ENCODE results near the gene CPEB3. TPM values are rescaled to one million over a fixed set of nuclear protein-coding genes. Genes with fewer than 3 reads are reported as not detected.

Gene CPEB3
- total and polyA plus RNA-seq, 12 donors: 0.71 to 17.6 (median 13.3) TPM

DNA sequence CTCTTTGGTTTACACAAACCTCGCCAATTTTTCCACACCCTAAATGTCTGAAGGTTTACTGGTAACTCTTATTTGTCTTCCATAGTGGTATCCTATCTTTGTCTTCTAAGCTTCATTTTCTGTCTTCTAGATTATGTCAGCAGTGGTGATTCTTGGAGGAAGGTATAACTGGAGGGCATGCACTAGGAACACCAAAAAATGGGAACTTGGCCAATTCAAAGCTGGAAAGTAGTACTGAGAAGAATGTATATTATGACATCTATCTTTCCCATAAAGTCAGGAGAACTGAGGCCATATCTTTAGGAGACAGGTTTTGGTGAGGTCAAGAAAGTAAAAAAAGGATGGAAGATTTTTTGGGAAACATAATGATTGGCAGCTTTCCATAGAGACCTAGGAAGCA lies 113.3 kb downstream of the CPEB3 start:
- H3K4me1 ChIP-seq: peaks cover 0 to 32% (median 11%) of the 10 kb centered on the region in 9 donors
- peaks cover 0 to 39% (median 0%) of the 10 kb centered on the region in 9 donors for H3K36me3 ChIP-seq
- ATAC-seq (no peak), DNase-seq (no peak)
- H3K27me3 ChIP-seq: no peaks in the 10 kb centered on the region
- TF ChIP-seq, protein P1, sequence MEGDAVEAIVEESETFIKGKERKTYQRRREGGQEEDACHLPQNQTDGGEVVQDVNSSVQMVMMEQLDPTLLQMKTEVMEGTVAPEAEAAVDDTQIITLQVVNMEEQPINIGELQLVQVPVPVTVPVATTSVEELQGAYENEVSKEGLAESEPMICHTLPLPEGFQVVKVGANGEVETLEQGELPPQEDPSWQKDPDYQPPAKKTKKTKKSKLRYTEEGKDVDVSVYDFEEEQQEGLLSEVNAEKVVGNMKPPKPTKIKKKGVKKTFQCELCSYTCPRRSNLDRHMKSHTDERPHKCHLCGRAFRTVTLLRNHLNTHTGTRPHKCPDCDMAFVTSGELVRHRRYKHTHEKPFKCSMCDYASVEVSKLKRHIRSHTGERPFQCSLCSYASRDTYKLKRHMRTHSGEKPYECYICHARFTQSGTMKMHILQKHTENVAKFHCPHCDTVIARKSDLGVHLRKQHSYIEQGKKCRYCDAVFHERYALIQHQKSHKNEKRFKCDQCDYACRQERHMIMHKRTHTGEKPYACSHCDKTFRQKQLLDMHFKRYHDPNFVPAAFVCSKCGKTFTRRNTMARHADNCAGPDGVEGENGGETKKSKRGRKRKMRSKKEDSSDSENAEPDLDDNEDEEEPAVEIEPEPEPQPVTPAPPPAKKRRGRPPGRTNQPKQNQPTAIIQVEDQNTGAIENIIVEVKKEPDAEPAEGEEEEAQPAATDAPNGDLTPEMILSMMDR (IDR thresholded peaks at IDR 0.05): no peak
- intact Hi-C loops (cut with DNase I): no loop called here
- peaks cover 0 to 5% (median 0%) of the 10 kb centered on the region in 11 donors for H3K9me3 ChIP-seq
- WGBS, 2 donors: 91 to 97% methylated on average over 1 of the region's 1 CpG
- no peak overlapping the region for H3K27ac ChIP-seq
- no peak overlapping the region for H3K4me3 ChIP-seq

DNA sequence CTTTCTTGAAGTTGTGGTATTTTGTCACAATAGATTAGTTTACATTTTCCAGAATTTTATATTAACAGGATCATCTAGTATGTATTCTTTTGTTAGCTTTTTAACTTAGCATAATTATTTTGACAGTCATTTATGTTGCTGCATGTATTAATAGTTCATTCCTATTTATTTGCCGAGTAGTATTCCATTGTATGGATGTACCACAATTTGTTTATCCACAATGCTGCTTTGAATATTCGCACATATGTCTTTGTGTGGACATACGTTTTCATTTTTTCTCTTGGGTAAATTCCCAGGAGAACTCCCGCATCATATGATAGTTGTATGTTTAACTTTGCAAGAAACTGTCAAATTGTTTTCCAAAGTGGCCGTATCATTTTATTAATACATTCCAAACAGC lies 115.7 kb downstream of the CPEB3 start:
- no peak overlapping the region for H3K27ac ChIP-seq
- peaks cover 0 to 5% (median 0%) of the 10 kb centered on the region in 11 donors for H3K9me3 ChIP-seq
- TF ChIP-seq, protein P1 (IDR thresholded peaks at IDR 0.05): no peak
- DNase-seq (no peak), ATAC-seq (no peak)
- H3K36me3 ChIP-seq: peaks cover 0 to 32% (median 0%) of the 10 kb centered on the region in 9 donors
- no peaks in the 10 kb centered on the region for H3K27me3 ChIP-seq
- 77 to 98% methylated on average over 5 of the region's 5 CpGs for WGBS, 2 donors
- intact Hi-C loops (cut with DNase I): no loop called here
- no peak overlapping the region for H3K4me3 ChIP-seq
- H3K4me1 ChIP-seq: peaks cover 0 to 18% (median 10%) of the 10 kb centered on the region in 9 donors

DNA sequence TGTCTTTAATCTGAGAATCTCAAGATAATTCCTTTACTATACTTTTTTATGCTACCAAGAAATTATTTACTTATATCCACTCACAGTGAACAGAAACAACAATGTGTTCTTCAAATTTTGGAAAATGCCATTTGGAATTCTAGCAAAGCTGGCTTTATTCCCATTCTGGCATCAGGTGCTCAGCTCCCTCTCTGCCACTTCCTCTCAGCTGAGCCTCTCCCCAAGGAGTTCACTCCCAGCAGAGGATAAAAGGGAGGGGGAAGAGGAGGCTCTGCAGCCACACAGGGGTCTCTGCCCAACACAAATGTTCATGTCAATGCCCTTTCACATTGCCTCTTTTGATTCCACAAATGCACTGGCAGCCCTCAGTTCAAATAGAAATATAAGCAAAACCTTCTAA lies 116.9 kb downstream of the CPEB3 start:
- no peak for ATAC-seq
- Histone ChIP-seq H3K27ac (no peak overlapping the region), H3K36me3 (peaks cover 0 to 25% (median 0%) of the 10 kb centered on the region in 9 donors), H3K4me1 (peaks cover 0 to 18% (median 10%) of the 10 kb centered on the region in 9 donors), H3K4me3 (no peak overlapping the region), H3K9me3 (peaks cover 0 to 5% (median 0%) of the 10 kb centered on the region in 11 donors), H3K27me3 (no peaks in the 10 kb centered on the region)
- TF ChIP-seq, protein P1 (IDR thresholded peaks at IDR 0.05): no peak
- intact Hi-C loops (cut with DNase I): no loop called here
- DNase-seq: no peak

DNA sequence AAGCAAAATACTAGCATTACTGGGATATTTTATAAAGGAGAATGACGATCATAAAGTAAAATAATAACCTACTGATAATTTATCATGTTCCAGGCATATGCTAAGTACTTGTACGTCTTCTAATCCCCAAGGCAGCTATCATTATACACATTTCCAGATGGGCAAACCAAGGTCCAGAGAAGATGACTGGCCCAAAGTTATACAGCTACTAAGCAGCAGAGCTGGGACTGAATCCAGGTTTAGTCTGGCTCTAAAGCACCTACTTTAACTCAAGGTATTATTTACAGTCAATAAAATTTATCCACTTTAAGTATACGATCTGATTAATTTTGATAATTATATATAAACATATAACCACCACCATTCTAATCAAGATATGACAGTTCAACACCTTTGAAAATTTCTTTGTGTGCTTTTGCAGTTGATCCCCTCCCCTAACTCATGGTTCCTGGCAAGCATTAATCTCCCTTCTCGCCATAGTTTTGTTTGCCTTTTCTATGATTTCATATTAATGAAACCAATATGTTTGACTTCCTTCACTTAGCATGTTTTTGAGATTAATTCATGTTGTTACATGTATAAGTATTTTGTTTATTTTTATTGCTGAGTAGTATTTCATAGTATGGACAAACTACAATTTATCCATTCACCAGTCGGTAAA lies 126.7 kb downstream of the CPEB3 start:
- 70 to 79% methylated on average over 5 of the region's 5 CpGs for WGBS, 2 donors
- no peak for DNase-seq
- no peaks in the 10 kb centered on the region for H3K27me3 ChIP-seq
- ATAC-seq: no peak
- no peak overlapping the region for H3K4me3 ChIP-seq
- peaks cover 0 to 4% (median 0%) of the 10 kb centered on the region in 9 donors for H3K4me1 ChIP-seq
- no peak overlapping the region for H3K27ac ChIP-seq
- peaks cover 0 to 25% (median 0%) of the 10 kb centered on the region in 9 donors for H3K36me3 ChIP-seq
- intact Hi-C loops (cut with DNase I): no loop called here
- TF ChIP-seq, protein P1 (IDR thresholded peaks at IDR 0.05): no peak
- H3K9me3 ChIP-seq: peaks cover 0 to 26% (median 14%) of the 10 kb centered on the region in 11 donors

All from heart right ventricle (tissue), 16 donors.